Measurements from ENCODE around the gene CBLB. TPM values are rescaled to one million over a fixed set of nuclear protein-coding genes. Genes with fewer than 3 reads are reported as not detected.

Gene CBLB
- total RNA-seq (2014; rRNA removed; shearing (Covaris generic)) (24.5 and 57.7 TPM in 2 replicates), total RNA-seq (2022) (38.5 and 51.6 TPM in 2 replicates), Bru-seq, nascent RNA (percentile 82 among the genes with signal in this experiment), BruChase-seq, experiment 1, labeled RNA remaining after a 6-hour chase (percentile 55 among the genes with signal in this experiment), BruChase-seq, experiment 2, labeled RNA remaining after a 2-hour chase (percentile 61 among the genes with signal in this experiment)
- long read RNA-seq, full-length matches to known transcripts = 4 of 45 reads
- long read RNA-seq, partial matches to known transcripts = 4 of 45 reads
- long read RNA-seq, other reads (novel, unspliced or antisense) = 37 of 45 reads

- POLR2A ChIA-PET = interaction anchor here (0.7 to 5.4 kb wide), 12 partner anchors 8 to 388 kb away, joined by 3 to 54 read pairs (median 5); no protein-coding TSS in a partner anchor
- no TSS peak for BruUV-seq (replicated peaks)
- peak; percentile 90 for DNase-seq (ENCODE audit: low spot score)
- Histone ChIP-seq H3K9me3 (ENCODE audit: low read length) (no peaks in the 10 kb centered on the region), H2AFZ (ENCODE audit: low read length) (peak within 1 kb of the TSS; percentile 72), H3K9me2 (ENCODE audit: insufficient read depth, low read length) (no peaks in the 10 kb centered on the region), H3K36me3 (ENCODE audit: insufficient read depth, low read length) (peaks cover 21% of the 10 kb centered on the region), H3K4me1 (ENCODE audit: insufficient read depth, low read length, poor library complexity, severe bottlenecking) (peaks cover 41% of the 10 kb centered on the region), H3K27ac (ENCODE audit: low read depth, low read length, poor library complexity, severe bottlenecking) (peak within 1 kb of the TSS; percentile 62), H3K4me3 (ENCODE audit: low read depth, low read length, poor library complexity, severe bottlenecking) (peak within 1 kb of the TSS; percentile 98), H3K4me2 (ENCODE audit: low read length) (peak within 1 kb of the TSS; percentile 96), H4K20me1 (ENCODE audit: insufficient read depth, low read length) (no peaks in the 10 kb centered on the region), H3K79me2 (ENCODE audit: insufficient read depth, low read depth, low read length) (peaks cover 20% of the 10 kb centered on the region; the same call in 1 of the 2 replicates)
- CTCF ChIA-PET (ENCODE audit: unreplicated experiment) = interaction anchor here (1.0 kb wide), 1 partner anchor 34 kb away, joined by 3 read pairs; no protein-coding TSS in a partner anchor
- intact Hi-C loops (cut with micrococcal nuclease; ENCODE audit: unreplicated experiment) = loop anchor here (5.0 kb wide), 3 partner anchors 52 to 502 kb away; partner anchors contain the start of gene ALCAM
- TF ChIP-seq EZH2phosphoT487 (IDR thresholded peaks at IDR 0.05; ENCODE audit: borderline replicate concordance, low read depth, low read length) = no peak
- no peak for TF ChIP-seq CTCF (conservative IDR thresholded peaks at IDR 0.05; ENCODE audit: low read length)
Observed at GRCh38 chr3:105868742-105869530, at the start of gene CBLB. Gene CBLB (minus strand): TSS chr3:105869012. CDS start chr3:105867577, 1,435 bp downstream.

GRCh38 chr3:105916767-105917166 is 48.0 kb upstream of the CBLB start:
- TF ChIP-seq CTCF (conservative IDR thresholded peaks at IDR 0.05; ENCODE audit: low read length) = no peak
- no peak for TF ChIP-seq EZH2phosphoT487 (IDR thresholded peaks at IDR 0.05; ENCODE audit: borderline replicate concordance, low read depth, low read length)
- Histone ChIP-seq H3K36me3 (ENCODE audit: insufficient read depth, low read length) (no peaks in the 10 kb centered on the region), H3K9me2 (ENCODE audit: insufficient read depth, low read length) (no peaks in the 10 kb centered on the region), H3K79me2 (ENCODE audit: insufficient read depth, low read depth, low read length) (no peaks in the 10 kb centered on the region), H3K4me3 (ENCODE audit: low read depth, low read length, poor library complexity, severe bottlenecking) (no peak overlapping the region), H3K4me2 (ENCODE audit: low read length) (no peak overlapping the region), H4K20me1 (ENCODE audit: insufficient read depth, low read length) (no peaks in the 10 kb centered on the region), H3K27ac (ENCODE audit: low read depth, low read length, poor library complexity, severe bottlenecking) (no peak overlapping the region), H3K9me3 (ENCODE audit: low read length) (peaks cover 21% of the 10 kb centered on the region; the same call in 1 of the 2 replicates), H2AFZ (ENCODE audit: low read length) (no peak overlapping the region), H3K4me1 (ENCODE audit: insufficient read depth, low read length, poor library complexity, severe bottlenecking) (no peaks in the 10 kb centered on the region)
- ChIA-PET POLR2A (no interaction called here), CTCF (ENCODE audit: unreplicated experiment) (no interaction called here)
- intact Hi-C loops (cut with micrococcal nuclease; ENCODE audit: unreplicated experiment) = no loop called here
- BruUV-seq (replicated peaks) = no TSS peak
- DNase-seq (ENCODE audit: low spot score) = no peak

All from OCI-LY7 (cell line).